HEK293T (cell line): ENCODE data around the gene CEP162.

ENCODE experiments used
- ARNT ChIP-seq: fragments of 450-650 bp; IDR thresholded peaks from 2 replicates; pipeline ENCODE4 v1.6.1; 2017; ENCODE audit warnings: mild to moderate bottlenecking
- BHLHE40 ChIP-seq: fragments of 450-650 bp; IDR thresholded peaks from 2 replicates; pipeline ENCODE4 v1.6.1; 2016; ENCODE audit warnings: mild to moderate bottlenecking, moderate library complexity, borderline replicate concordance
- ELF4 ChIP-seq: fragments of 450-650 bp; IDR thresholded peaks from 2 replicates; pipeline ENCODE4 v1.6.1; 2017; ENCODE audit warnings: antibody characterized with exemption
- FOXA1 ChIP-seq: fragments of 450-650 bp; IDR thresholded peaks from 2 replicates; pipeline ENCODE4 v1.6.1; 2016; ENCODE audit warnings: mild to moderate bottlenecking
- FOXK2 ChIP-seq: fragments of 450-650 bp; IDR thresholded peaks from 2 replicates; pipeline ENCODE4 v1.6.1; 2016; ENCODE audit warnings: mild to moderate bottlenecking
- FOXM1 ChIP-seq: fragments of 450-650 bp; IDR thresholded peaks from 2 replicates; pipeline ENCODE4 v1.6.1; 2017; ENCODE audit warnings: mild to moderate bottlenecking, borderline replicate concordance
- HDGF ChIP-seq: fragments of 450-650 bp; IDR thresholded peaks from 2 replicates; pipeline ENCODE4 v1.6.1; 2017; ENCODE audit warnings: antibody characterized with exemption, borderline replicate concordance
- LEF1 ChIP-seq: fragments of 450-650 bp; IDR thresholded peaks from 2 replicates; pipeline ENCODE4 v1.6.1; 2017; ENCODE audit warnings: mild to moderate bottlenecking, borderline replicate concordance
- NFRKB ChIP-seq: fragments of 450-650 bp; IDR thresholded peaks from 2 replicates; pipeline ENCODE4 v1.6.1; 2016; ENCODE audit warnings: mild to moderate bottlenecking, moderate library complexity
- SP1 ChIP-seq: fragments of 450-650 bp; IDR thresholded peaks from 2 replicates; pipeline ENCODE4 v1.6.1; 2017
- SUZ12 ChIP-seq: fragments of 450-650 bp; IDR thresholded peaks from 2 replicates; pipeline ENCODE4 v1.6.1; 2016; ENCODE audit warnings: mild to moderate bottlenecking
- ZNF384 ChIP-seq: fragments of 450-650 bp; IDR thresholded peaks from 2 replicates; pipeline ENCODE4 v1.6.1; 2016

DNA sequence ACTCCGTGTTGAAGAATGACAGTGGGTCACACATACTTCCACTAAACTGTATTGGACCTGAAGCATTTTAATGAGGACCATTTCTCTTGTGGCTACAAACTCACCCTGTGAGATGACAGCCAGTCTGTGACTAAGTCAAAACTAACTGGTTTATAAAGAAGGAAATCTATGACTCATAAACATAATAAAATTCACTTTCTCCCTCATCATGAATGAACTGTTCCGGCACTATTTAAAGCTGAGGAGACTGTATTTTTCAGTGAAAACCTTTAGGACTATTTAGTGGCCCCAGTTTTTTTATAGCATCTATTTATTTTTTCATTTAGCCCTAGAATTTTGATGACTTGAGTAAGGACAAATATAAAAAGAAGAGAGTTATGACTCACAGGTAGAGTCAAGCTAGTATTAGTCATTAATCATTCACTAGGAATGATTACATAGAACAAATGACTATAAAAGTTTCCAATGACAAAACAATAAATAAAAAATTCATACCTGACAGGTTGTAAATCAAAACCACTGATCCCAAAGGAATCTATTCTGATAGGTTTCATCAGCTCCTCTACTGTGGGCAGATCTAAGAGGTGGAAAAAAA, 34.2 kb downstream of the CEP162 start:
- TF ChIP-seq NFRKB: no peak
- no peak for TF ChIP-seq BHLHE40
- no peak for TF ChIP-seq FOXK2
- no peak for TF ChIP-seq SP1
- TF ChIP-seq FOXM1: no peak
- no peak for TF ChIP-seq HDGF
- TF ChIP-seq ZNF384: no peak
- no peak for TF ChIP-seq LEF1
- no peak for TF ChIP-seq ARNT
- TF ChIP-seq SUZ12: no peak
- TF ChIP-seq FOXA1: no peak
- TF ChIP-seq ELF4: no peak
